OCI-LY1 (cell line): ENCODE measurements around the gene KLK2.

Source experiments
- CTCF ChIP-seq: fragments of 200-600 bp; sonication (generic), shearing (Covaris generic); IDR thresholded peaks from 2 replicates; pipeline ENCODE4 v1.5.1; 2017; ENCODE audit warnings: mild to moderate bottlenecking, antibody characterized with exemption, low read length, moderate library complexity, mixed read lengths
- EZH2 ChIP-seq: fragments of 200-600 bp; sonication (generic), shearing (Covaris generic); IDR thresholded peaks from 2 replicates; pipeline ENCODE4 v1.8.0; 2017; ENCODE audit warnings: borderline replicate concordance, mixed run types, mild to moderate bottlenecking, antibody characterized with exemption, low read length, moderate library complexity, mixed read lengths

DNA sequence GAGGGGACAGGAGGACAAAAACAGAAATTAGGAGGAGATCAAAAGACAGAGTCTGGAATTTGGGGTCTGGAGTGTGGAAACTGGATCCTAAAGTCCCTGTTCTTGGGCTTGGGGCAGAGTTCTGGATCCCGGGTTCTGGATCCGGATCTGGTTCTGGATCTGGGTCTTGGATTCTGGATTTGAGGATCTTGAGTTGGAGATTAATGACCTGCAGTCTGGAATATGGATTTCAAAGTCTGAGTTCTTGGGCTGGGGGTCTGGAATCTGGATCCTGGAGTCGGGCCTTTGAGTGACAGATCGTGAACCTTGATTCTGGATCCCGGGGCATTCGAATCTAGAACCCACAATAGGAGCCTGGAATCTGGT, 39.5 kb upstream of the KLK2 start:
- TF ChIP-seq CTCF (no peak), EZH2 (no peak)
